ENCODE results near the gene LAPTM5. TPM values are rescaled to one million over a fixed set of nuclear protein-coding genes. Genes with fewer than 3 reads are reported as not detected.

The LAPTM5 gene
- total RNA-seq, 1 experiment from 2014 or later: 1.5 TPM

GRCh38 chr1:30684259-30684658, 73.3 kb downstream of the LAPTM5 start:
- no peak for DNase-seq (ENCODE audit: low read depth)

GRCh38 chr1:30683699-30684098, 73.9 kb downstream of the LAPTM5 start:
- no peak for DNase-seq (ENCODE audit: low read depth)

Small RNA genes within 50 kb of the gene (small RNA-seq; reads per million reads assigned to genes)
- not detected for gene MIR4420

Other genes starting within 250 kb of the LAPTM5 start
- 0.43 TPM in 1 of 2 replicates, not detected in the other for gene MATN1, start 34.2 kb downstream of the LAPTM5 start, total RNA-seq (2014; rRNA removed; shearing (Covaris generic))
- 13.1 and 23.8 TPM in 2 replicates for gene SDC3, start 151.0 kb upstream of the LAPTM5 start, total RNA-seq (2014; rRNA removed; shearing (Covaris generic))

Data from HT1080 (cell line).